GM04503 (cell line): ENCODE measurements around the gene RAD23A.
"Not testable (repeated sequence)": the region's sequence is repeated elsewhere in the genome, so short reads cannot be mapped to it uniquely, and the experiment has no call there.

ENCODE experiments used
- DNase-seq: peaks from one replicate; pipeline ENCODE4 v3.0.0-alpha.2; 2012; ENCODE audit warnings: low read depth

Gene RAD23A

GRCh38 chr19:12945479-12946091, at the start of gene RAD23A:
TSS of gene RAD23A (plus strand) at chr19:12945862. CDS start at chr19:12945949, 87 bp downstream.
- peak; percentile 78 for DNase-seq

GRCh38 chr19:12896460-12896859, 49.2 kb upstream of the RAD23A start:
- DNase-seq = no peak

- no peak for DNase-seq
Measured at GRCh38 chr19:12899891-12900518, 45.7 kb upstream of the RAD23A start.

- DNase-seq = no peak
Measured at GRCh38 chr19:12907166-12907565, 38.5 kb upstream of the RAD23A start.

GRCh38 chr19:12912571-12912970, 33.1 kb upstream of the RAD23A start:
- no peak for DNase-seq

- DNase-seq = peak; percentile 11
Measured at GRCh38 chr19:12913011-12913561, 32.6 kb upstream of the RAD23A start.

GRCh38 chr19:12913851-12914690, 31.6 kb upstream of the RAD23A start:
- DNase-seq = no peak

- not testable (repeated sequence) for DNase-seq
Measured at GRCh38 chr19:12915860-12916259, 29.8 kb upstream of the RAD23A start.

GRCh38 chr19:12918253-12918652, 27.4 kb upstream of the RAD23A start:
- DNase-seq = no peak

GRCh38 chr19:12921047-12921446, 24.6 kb upstream of the RAD23A start:
- no peak for DNase-seq

GRCh38 chr19:12922959-12923358, 22.7 kb upstream of the RAD23A start:
- no peak for DNase-seq

- DNase-seq = no peak
Measured at GRCh38 chr19:12924621-12925310, 20.9 kb upstream of the RAD23A start.

- DNase-seq = no peak
Measured at GRCh38 chr19:12930002-12930645, 15.5 kb upstream of the RAD23A start.

GRCh38 chr19:12932392-12933286, 13.0 kb upstream of the RAD23A start:
- no peak for DNase-seq

- DNase-seq = no peak
Measured at GRCh38 chr19:12933287-12934072, 12.2 kb upstream of the RAD23A start, which contains the start of gene FARSA. TSS of gene FARSA (minus strand) at chr19:12933711. CDS start at chr19:12933696, 15 bp downstream.

- DNase-seq = no peak
Measured at GRCh38 chr19:12935071-12935470, 10.6 kb upstream of the RAD23A start.

GRCh38 chr19:12936582-12936981, 9.1 kb upstream of the RAD23A start:
- DNase-seq = no peak

- no peak for DNase-seq
Measured at GRCh38 chr19:12937093-12937926, 8.4 kb upstream of the RAD23A start.
